SK-N-MC (cell line): Measurements from ENCODE around the gene FAM187B.

ENCODE experiments used
- EZH2 ChIP-seq: fragments of 200-600 bp; sonication (generic); IDR thresholded peaks from one replicate; pipeline ENCODE4 v1.6.1; 2017; ENCODE audit warnings: antibody characterized with exemption
- POLR2AphosphoS5 ChIP-seq: IDR thresholded peaks from 2 replicates; pipeline ENCODE4 v1.6.1; 2012; ENCODE audit warnings: mild to moderate bottlenecking, low read depth, low read length, borderline replicate concordance

GRCh38 chr19:35253316-35254286 is 25.1 kb upstream of the FAM187B start:
- no peak for TF ChIP-seq EZH2
- TF ChIP-seq POLR2AphosphoS5: no peak
